ENCODE results near the gene GPS1.

- TF ChIP-seq CTCF (IDR thresholded peaks at IDR 0.05; ENCODE audit: low read length) (no peak), EZH2 (IDR thresholded peaks at IDR 0.05; ENCODE audit: borderline replicate concordance, low read length) (no peak)
Measured at GRCh38 chr17:82039695-82040299, 11.9 kb upstream of the GPS1 start.
